Mucosa of gallbladder (tissue), 1 donor: Measurements from ENCODE around the gene RFX1. TPM values are rescaled to one million over a fixed set of nuclear protein-coding genes. Genes with fewer than 3 reads are reported as not detected.
"Not testable (repeated sequence)": the region's sequence is repeated elsewhere in the genome, so short reads cannot be mapped to it uniquely, and the experiment has no call there.

ENCODE experiments used
- DNase-seq: peaks from one replicate; pipeline ENCODE4 v3.0.0-alpha.2; 2020; ENCODE audit warnings: low spot score
- total RNA-seq: library from RNA; stranded (reverse); gene quantifications from one replicate; pipeline ENCODE4 v1.2.1, GENCODE V29; 2021
- donor health status: DM: no; HTN: no; CAD: no.

The RFX1 gene
- total RNA-seq, 1 donor from 2014 or later, result 25.0 TPM

GRCh38 chr19:13979686-13980085 lies 26.4 kb downstream of the RFX1 start:
- DNase-seq, result no peak

GRCh38 chr19:13979244-13979615 lies 26.9 kb downstream of the RFX1 start:
- no peak for DNase-seq

GRCh38 chr19:13978351-13979243 lies 27.5 kb downstream of the RFX1 start:
- DNase-seq, result peak; percentile 53

GRCh38 chr19:13977803-13978202 lies 28.3 kb downstream of the RFX1 start:
- DNase-seq, result no peak

GRCh38 chr19:13976446-13976845 lies 29.7 kb downstream of the RFX1 start:
- DNase-seq, result no peak

- no peak for DNase-seq
Observed at GRCh38 chr19:13975870-13976269, 30.2 kb downstream of the RFX1 start.

GRCh38 chr19:13974073-13974472 lies 32.0 kb downstream of the RFX1 start:
- peak; percentile 75 for DNase-seq

- not testable (repeated sequence) for DNase-seq
Observed at GRCh38 chr19:13973479-13973878, 32.6 kb downstream of the RFX1 start.

GRCh38 chr19:13972368-13973155 lies 33.6 kb downstream of the RFX1 start:
- DNase-seq, result no peak

GRCh38 chr19:13971868-13972267 lies 34.3 kb downstream of the RFX1 start:
- DNase-seq, result not testable (repeated sequence)

- DNase-seq, result no peak
Observed at GRCh38 chr19:13969897-13970296, 36.2 kb downstream of the RFX1 start.

GRCh38 chr19:13968999-13969398 lies 37.1 kb downstream of the RFX1 start:
- no peak for DNase-seq

GRCh38 chr19:13968383-13968935 lies 37.7 kb downstream of the RFX1 start:
- no peak for DNase-seq

GRCh38 chr19:13967206-13967605 lies 38.9 kb downstream of the RFX1 start:
- not testable (repeated sequence) for DNase-seq

- no peak for DNase-seq
Observed at GRCh38 chr19:13966684-13967128, 39.4 kb downstream of the RFX1 start.

- DNase-seq, result no peak
Observed at GRCh38 chr19:13965926-13966683, 40.0 kb downstream of the RFX1 start.

GRCh38 chr19:13965377-13965896 lies 40.7 kb downstream of the RFX1 start:
- DNase-seq, result no peak

GRCh38 chr19:13964776-13965175 lies 41.3 kb downstream of the RFX1 start:
- no peak for DNase-seq

GRCh38 chr19:13963603-13964105 lies 42.5 kb downstream of the RFX1 start:
- no peak for DNase-seq

GRCh38 chr19:13962699-13963602 lies 43.2 kb downstream of the RFX1 start:
- no peak for DNase-seq
